Activated T-cell treated with anti-CD3 and anti-CD28 coated beads for 4 hours (primary cell): ENCODE data around the gene PICK1.

Experiments
- DNase-seq: peaks from one replicate; pipeline ENCODE4 v3.0.0-alpha.2; 2020

PICK1 gene

GRCh38 chr22:38051261-38051660 is 5.9 kb upstream of the PICK1 start:
- DNase-seq, result no peak

DNA sequence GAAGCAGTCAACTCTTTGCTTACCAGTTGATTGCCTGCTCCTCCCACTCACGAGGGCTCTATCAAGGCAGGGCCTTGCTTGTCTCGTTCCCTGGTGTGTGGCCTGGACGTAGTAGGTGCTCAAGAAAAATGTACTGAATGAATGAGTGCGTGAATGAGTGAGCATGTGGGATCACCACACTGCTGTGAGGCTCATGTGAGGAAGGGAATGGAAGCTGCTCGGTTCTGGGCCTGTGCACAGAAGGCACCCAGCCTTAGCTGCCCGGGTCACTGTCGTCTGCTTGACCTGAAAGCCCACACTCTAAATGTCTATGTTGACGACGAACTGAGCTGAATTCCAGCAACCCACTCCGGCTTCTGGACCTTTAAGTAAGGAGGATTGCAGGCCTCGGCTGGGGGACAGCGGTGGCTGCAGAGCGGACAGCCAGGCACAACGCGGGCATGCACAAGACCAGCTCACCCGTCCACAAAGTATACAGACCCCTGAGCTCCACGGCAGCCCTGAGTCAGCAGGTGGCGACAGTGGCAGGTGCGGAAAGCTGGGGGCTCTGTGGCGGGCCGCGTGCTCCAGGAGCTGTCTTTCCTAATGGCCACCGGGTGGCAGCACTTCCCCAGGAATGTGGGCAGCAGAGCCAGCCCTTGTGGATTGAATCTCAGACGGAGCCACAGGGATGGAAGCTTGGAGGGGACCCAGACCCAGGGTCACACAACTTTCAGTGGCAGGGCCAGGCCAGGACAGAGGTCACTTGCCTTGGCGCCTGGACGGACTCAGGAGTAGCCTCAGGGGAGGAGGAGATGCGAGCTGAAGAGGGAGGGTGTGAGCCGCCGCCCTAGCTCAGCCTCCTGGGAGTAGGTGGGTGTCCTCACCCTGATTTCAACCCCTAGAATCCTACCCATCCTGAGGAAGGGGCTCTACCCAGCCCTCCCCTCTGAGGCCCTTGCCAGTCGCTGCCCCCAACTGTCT is 5.0 kb upstream of the PICK1 start:
- DNase-seq, result peak; percentile 67

- no peak for DNase-seq
Measured at GRCh38 chr22:38062791-38063190, 5.6 kb downstream of the PICK1 start.

- no peak for DNase-seq
Measured at GRCh38 chr22:38065539-38065938, 8.3 kb downstream of the PICK1 start.

DNA sequence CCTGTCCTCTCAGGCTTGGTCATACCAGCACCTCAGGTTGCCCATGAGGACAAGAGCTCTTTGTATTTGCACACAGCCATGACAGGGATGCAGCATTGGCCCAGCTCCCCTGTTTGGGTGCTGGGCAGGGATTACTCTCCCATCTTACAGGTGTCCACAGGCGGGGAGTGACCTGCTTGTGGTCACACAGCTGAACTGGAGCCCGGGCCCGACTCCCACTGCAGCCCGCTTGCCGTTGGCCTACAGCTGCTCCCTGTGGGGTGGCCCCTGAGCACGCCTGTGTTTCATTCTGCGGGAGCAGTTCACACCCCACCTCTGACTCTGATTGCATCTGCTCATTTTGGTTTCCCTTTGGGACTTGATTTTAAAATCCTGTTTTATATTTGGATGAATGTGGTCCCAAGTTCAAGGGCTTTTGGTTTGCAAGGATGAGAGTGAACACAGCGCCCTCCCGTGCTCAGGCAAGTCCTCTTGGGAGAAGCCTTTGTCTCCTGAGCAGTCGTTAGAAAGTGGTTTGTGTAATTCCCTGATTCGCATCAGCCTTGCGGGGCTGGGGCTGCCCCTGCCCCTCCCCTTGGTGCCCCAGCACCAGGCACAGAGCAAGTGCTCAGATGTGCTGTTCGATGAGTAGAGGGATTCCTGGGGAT is 9.3 kb downstream of the PICK1 start:
- DNase-seq, result no peak

- DNase-seq, result no peak
Measured at GRCh38 chr22:38067028-38067415, 9.8 kb downstream of the PICK1 start.

DNA sequence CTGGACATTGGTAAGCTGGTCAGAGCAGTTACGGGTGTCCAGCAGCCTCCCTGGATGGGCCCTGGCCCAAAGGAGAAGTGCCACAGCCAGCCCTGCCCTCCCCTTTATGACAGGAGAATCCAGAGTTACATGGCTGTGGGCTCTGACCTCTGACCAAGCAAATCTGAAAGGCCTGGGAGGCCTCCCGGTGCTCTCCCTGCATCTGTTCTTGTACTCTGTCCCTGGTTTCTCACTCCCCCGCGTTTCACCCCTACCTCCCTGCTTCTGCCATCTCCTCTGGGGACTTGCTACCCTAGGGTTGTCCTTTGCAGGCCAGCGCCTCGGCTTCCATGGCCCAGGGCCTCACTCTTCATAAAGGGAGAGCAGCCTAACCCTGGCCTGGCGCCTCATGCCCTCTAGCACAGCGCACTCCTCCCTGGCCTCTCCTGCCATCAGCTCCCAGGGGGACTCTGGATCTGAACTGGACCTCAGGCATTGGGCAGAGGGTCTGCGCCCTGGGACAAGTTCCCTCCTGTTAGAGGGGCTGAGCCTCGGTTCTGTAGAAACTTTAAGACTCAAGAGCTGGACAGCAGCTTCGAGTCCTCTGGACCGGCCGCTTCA is 10.7 kb downstream of the PICK1 start:
- no peak for DNase-seq

- DNase-seq, result no peak
Measured at GRCh38 chr22:38068641-38069371, 11.6 kb downstream of the PICK1 start.

DNA sequence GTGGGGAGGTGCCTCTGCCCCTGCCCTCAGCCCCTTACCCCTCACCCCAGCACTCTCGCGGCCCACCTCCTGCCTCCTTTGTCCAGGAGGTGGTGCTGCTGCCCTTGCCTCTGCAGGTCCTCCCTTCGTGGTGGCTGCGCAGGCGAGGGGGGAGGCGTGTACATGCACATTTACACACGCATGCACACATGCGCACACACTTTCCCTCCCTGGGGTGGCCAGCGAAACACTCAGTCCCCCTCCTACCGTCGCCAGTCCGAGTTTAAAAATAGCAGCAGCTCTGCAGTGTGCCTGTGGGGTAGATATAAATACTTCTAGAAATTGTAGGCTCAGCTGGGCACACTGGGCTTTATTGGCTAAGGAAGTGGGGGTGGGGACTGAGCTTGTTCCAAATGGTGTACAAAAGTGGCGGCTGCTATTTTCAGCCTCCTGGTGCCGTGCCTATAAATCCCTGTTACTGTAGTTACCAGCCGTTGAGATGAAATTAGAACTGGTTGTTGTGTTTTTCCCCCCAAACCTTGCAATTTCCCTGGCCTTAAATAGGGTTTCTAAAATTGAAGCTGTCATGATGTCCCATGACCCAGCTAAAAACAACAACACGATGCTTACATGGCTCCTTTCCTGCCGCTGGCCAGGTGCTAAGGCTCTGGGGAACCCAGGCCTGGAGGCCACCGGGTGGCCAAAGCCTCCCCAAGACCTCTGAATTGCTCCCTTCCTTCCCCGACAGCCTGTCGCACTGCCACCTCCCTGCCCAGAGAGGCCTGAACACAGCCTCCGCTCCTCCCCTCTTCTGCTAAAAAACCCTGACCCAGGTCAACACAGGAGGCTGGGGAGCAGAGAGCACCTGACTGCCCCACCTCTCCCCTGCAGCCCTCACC is 12.4 kb downstream of the PICK1 start:
- DNase-seq, result no peak

DNA sequence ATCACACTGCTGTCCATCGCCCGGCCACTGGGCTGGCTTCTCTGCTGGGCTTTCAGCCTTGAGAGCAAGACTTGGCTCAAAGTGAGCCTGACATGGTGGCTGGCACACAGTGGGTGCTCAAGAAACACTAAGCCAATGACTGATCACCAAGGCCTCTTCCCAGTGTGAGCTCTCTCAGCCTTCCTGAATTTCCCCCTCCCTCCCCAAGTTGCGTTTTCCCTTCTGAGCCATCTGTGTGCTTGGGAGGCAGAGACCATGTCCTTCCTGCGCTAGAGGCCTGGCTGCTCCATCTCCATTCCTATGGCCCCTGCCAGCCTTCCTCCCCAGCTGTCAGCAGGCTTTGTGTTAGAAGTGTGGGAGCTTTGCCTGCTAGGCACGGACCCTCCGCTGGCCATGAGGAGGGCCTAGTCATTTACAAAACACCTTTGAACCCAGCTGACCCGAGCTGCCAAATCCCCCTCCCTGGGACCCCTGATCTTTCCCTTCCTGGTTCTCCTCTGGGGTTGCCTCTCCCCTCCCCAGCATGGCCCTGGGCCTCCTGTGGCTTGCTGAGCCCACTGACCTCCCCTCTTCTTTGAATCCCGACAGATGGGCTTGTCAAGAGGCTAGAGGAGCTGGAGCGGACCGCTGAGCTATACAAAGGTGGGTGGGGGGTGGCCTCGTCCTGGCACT is 13.2 kb downstream of the PICK1 start:
- no peak for DNase-seq

DNA sequence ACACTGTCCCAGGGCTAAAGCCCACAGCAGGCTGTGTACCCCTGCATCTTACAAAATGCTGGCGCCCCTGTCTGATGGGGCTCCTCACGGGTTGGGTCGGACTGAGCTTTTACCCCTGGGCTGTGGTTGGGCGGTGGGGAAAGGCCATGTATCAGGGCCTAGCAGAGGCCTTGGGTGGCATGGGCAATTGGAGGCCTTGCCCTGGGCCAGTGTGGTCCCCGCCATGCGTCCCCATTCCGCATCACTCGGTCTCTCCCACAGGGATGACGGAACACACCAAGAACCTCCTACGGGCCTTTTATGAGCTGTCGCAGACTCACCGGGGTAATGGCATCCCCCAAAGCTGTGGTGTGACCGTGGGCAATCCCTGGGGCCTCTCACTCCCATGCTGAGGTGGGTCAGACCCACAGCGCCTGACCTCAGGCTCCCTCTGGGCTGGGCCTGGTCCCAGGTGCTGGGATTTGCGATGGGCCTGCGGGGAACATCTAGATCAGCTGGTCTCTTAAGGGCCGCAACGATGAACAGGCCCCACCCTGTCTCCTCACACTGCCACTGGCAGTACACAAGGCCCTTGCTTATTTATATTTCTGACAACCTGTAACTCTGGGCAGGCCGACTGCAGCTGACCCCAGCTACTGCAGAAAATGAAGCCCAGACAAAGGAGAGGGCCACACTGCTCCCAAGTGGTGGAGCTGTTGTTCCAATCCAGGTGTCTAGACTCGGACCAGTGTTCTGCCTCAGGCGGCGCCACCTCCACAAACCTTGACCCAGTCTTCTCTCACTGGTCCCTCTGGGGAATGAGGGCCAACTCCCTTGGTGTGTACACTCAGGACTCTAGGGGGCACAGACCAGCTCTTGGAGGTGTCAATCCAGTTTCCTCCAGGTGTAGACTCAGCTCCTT is 14.5 kb downstream of the PICK1 start:
- DNase-seq, result no peak

GRCh38 chr22:38072322-38073149 is 15.3 kb downstream of the PICK1 start:
- DNase-seq, result no peak

GRCh38 chr22:38073150-38074130 is 16.2 kb downstream of the PICK1 start:
- DNase-seq, result no peak

DNA sequence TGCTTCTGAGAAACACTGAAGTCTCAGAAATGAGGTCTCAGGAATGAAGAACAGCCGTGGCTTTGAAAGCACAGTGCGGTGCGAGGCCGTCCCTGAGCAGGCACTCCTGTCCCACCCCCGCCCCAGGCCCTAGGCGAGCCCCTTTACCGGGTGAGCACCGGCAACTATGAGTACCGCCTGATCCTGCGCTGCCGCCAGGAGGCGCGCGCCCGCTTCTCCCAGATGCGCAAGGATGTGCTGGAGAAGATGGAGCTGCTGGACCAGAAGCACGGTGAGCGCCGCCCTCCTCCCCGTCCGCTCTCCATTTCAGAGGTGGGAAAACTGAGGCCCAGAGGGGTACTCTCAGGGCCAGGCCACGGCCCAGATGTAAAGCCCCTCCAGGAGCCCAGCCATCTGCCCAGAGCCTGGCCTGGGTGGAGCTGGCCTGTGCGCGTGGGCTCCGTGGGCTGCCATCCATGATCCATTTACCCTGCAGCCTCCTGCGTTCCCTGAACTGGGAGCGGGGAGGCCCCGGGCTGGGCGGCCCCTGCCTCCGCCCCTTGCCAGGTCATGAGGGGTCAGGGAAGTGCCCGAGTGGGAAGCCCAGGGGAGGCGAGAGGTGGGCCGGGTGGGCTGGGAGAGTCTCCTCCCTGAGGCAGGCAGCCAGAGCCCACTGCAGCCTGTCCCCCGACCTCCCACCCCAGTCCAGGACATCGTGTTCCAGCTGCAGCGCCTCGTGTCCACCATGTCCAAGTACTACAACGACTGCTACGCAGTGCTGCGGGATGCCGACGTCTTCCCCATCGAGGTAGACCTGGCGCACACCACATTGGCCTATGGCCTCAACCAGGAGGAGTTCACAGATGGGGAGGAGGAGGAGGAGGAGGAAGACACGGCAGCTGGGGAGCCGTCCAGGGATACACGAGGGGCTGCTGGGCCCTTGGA is 17.2 kb downstream of the PICK1 start:
- no peak for DNase-seq

DNA sequence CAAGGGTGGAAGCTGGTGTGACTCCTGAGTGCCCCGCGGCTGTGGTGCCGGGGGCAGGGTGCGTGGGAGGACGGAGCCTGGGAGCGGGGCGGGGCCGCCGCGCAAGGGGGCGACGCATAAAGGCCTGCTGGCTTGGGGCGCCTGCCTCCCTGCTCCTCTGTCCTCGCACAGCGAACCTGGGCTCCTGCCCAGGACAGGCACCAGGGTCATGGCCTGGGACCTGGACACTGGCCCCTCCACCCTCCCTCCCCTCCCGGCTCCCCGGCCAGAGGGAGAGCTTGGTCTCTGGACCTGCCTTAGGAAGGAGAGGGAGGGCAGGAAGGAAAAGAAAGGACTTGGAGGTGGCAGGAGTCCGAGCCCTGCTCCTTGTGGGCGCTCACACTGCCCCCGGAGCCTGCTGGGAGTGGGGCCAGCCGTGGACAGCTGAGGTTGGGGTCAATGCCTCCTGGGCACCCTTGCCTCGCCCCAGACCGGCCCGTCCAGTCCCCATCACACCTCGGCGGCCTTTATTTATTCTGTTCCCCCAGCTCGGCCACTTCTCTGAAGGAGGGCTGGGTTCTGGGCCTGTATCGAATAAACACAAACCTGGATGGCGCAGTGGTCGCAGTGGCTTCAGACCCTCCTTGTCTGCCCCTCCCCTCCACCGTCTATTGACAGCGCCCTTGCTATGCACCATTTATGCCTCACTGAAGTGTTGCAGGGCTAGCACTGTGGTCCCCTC is 18.1 kb downstream of the PICK1 start:
- DNase-seq, result no peak

GRCh38 chr22:38075961-38076360 is 18.8 kb downstream of the PICK1 start:
- DNase-seq, result no peak
